ENCODE data around the gene VPS11.

The VPS11 gene

DNA sequence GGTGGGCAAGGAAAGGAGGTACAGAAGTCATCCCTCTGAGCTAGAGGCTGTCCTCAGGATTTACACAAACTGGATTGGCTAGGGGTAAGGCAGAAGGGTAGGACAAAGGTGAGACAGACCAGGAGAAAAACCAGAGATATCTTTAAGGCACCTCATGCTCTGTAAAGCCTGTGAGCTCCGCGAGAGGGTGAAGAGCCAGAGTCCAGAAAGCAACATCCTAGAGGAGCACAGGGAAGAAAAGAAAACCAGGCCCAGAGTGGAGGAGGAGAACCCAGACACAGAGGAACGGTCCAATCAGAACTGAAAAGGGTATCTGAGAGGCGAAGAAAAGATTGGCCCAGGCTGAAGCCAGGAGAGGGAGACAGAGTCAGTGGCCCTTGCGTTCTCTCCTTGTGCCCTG lies 42.1 kb upstream of the VPS11 start:
- TF ChIP-seq, protein P1, sequence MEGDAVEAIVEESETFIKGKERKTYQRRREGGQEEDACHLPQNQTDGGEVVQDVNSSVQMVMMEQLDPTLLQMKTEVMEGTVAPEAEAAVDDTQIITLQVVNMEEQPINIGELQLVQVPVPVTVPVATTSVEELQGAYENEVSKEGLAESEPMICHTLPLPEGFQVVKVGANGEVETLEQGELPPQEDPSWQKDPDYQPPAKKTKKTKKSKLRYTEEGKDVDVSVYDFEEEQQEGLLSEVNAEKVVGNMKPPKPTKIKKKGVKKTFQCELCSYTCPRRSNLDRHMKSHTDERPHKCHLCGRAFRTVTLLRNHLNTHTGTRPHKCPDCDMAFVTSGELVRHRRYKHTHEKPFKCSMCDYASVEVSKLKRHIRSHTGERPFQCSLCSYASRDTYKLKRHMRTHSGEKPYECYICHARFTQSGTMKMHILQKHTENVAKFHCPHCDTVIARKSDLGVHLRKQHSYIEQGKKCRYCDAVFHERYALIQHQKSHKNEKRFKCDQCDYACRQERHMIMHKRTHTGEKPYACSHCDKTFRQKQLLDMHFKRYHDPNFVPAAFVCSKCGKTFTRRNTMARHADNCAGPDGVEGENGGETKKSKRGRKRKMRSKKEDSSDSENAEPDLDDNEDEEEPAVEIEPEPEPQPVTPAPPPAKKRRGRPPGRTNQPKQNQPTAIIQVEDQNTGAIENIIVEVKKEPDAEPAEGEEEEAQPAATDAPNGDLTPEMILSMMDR (IDR thresholded peaks at IDR 0.05) = no peak

DNA sequence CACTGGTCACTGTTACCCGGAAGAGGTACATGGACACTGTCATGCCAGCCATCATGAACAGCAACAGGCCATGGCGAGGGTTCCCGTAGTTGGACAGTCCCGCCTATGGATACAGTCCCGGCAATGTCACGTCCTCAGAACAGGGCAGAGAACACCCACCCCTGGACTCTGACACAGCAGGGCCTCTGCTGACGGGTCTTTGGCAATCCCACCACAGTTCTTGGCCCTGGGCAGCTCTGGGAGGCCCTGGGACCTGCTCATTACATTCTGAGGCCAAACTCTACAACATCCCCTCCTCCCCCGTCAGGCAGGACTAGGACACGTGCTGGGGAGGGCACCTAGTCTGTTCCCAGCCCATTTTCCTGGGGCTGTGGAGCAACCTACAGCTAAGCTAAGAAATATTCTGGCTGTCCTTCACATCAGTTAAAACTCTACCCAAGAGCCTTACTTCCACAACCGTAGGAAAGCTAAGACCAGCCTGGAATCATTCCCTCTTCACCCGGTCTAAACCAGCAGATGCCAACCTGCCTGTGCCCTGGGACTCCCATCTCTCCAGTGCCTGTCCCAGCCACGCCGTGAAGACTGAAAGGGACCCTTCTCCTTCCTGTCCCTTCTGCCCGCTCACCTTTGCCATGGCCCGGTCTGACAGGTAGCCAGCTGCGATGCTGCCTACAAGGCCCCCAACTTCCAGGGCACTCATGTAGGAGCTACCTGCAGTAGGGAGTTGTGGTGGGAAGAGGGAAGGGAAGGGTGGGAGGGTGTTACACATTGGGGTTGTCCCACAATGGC lies 41.4 kb upstream of the VPS11 start:
- TF ChIP-seq, protein P1 (IDR thresholded peaks at IDR 0.05) = no peak

DNA sequence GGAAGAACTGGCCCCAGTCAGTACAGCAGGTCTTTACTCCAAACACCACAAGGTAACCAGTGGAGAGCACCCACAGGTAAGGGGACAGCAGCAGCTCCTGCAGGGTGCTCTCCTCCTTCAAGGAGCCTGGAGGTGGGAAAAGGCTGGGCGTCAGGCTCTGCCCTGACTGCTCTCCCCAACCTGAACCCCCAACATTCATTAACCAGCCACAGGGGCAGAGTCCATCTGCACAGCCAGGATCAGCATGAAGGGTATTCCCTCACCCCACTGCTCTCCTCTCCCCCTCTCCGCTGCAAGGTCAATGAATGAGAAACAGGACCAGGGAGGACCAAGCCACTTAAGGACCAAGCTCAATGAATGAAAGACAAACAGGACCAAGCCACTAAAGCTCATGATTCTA lies 40.6 kb upstream of the VPS11 start:
- TF ChIP-seq, protein P1 (IDR thresholded peaks at IDR 0.05) = no peak

DNA sequence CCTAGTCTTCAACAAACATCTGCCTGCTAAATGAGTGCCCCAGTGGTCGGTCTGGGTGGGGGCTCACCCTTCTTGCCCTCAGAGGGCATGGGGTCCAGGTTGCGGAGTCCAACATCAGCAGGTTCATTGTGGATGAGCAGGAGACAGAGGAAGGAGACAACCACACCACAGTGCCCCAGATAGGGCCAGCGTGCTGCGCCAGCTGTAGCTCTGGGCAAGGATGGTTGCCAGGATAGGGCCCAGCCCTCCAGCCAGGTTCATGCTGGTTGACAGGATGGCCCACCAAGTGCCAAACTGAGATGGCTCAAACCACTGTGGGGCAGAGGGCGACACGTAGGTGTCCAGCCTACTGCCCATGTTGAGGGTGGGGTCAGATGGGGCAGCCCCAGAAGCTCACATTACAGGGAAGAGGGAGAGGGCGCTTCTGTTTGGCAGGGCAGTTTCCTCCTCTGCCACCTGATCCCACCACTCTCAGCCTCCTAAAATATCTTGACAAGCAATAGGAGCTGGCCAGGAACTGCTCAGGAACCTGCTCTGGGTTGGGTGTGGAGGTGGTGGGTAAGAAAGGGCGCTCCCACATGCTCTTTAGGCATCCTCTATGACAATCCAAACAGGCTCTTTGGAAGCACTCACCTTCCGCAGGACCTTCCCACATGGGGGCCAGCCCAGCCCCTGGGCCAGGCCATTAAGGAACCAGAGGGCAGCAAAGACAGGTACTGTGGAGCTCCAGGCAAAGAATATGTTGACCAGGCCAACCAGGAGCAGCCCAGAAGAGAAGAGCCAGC lies 39.9 kb upstream of the VPS11 start:
- TF ChIP-seq, protein P1 (IDR thresholded peaks at IDR 0.05) = no peak

DNA sequence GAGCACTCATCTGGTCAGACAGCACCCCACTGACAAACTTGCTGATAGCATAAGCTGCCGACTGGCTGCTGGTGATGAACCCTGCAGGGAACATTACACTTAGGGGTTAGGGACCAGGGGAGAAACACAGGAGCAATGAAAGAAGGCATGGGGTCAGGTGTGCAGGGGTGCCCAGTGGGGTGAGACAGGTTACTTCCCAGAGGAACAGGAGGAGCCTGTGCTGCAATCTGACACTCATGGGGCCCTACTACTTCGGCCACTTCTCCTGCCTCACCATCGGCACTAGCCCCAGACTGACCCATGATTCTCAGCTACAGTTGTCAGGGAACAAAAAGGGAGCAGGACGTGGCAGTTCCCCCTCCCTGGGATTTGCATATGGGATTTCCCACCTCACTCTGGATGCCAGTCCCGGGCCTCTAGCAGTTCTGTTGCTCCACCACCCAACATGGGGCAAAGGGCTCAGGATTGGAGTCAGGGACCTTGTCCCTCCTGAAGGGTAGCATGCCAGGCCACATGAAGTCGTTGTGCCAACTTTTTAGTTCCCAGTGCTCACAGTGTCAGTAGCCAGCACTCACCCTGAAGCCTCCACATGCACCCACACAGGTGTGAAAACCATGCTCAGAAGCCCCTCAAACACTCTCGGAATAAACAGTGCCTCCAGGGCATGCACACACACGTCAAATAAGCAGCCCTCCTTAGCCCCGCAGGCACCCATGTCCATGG lies 39.1 kb upstream of the VPS11 start:
- TF ChIP-seq, protein P1 (IDR thresholded peaks at IDR 0.05) = no peak

DNA sequence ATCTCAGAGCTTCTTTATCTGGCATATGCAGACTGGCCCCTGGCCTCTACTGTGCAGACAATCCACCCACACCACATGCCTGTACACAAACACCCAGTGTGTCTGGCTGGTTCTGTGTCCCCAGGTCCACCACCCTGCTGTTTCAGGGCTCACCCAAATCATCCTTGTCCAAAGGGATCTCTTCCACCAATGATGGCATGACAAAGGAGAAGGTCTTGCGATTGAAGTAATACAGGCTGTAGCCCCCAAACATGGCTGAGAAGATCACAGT lies 38.6 kb upstream of the VPS11 start:
- TF ChIP-seq, protein P1 (IDR thresholded peaks at IDR 0.05) = no peak

DNA sequence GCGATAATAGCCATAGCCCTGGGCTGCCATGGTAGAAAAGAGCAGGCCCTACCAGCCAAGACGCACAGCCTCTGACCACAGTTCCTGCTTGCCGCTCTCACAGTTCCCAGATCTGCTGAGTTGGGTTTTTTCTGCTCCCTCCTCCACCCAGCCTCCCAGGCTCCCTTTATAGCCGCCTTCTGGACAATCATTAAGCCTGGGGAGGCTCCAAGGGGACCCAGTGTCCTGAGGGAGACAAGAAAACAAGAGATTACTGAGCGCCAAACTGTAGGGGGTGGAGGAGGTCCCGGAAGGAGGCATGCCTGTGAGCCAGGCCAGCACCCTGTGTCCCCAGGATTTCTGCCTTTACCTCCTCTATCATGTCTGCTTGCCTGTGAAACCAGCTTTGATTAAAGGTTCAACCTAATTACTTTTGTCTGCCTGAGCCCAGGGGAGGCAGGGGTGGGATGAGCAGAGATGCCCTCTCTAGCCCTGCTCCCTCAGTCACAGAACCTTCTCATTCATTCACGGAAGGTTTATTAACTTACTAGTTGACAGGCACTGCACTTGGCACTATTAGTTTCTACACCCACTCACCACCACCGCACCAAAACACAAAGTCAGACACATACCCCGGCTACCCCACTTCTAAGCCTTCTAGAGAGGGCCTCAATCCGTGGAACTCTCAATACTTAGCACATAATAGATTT lies 38.1 kb upstream of the VPS11 start:
- TF ChIP-seq, protein P1 (IDR thresholded peaks at IDR 0.05) = no peak
